Stimulated activated CD4-positive, alpha-beta T cell treated with anti-CD3 and anti-CD28 coated beads, TNF-alpha, amount 100 ng/mL, for 1 hour (primary cell): ENCODE results near the gene TBX4.

Experiments used
- DNase-seq, 3 donors: peaks; one replicate each; pipeline ENCODE4 v3.0.0-alpha.2; 2020; ENCODE audit warnings: low read depth in 3 of 3, low spot score in 1 of 3

Gene TBX4

DNA sequence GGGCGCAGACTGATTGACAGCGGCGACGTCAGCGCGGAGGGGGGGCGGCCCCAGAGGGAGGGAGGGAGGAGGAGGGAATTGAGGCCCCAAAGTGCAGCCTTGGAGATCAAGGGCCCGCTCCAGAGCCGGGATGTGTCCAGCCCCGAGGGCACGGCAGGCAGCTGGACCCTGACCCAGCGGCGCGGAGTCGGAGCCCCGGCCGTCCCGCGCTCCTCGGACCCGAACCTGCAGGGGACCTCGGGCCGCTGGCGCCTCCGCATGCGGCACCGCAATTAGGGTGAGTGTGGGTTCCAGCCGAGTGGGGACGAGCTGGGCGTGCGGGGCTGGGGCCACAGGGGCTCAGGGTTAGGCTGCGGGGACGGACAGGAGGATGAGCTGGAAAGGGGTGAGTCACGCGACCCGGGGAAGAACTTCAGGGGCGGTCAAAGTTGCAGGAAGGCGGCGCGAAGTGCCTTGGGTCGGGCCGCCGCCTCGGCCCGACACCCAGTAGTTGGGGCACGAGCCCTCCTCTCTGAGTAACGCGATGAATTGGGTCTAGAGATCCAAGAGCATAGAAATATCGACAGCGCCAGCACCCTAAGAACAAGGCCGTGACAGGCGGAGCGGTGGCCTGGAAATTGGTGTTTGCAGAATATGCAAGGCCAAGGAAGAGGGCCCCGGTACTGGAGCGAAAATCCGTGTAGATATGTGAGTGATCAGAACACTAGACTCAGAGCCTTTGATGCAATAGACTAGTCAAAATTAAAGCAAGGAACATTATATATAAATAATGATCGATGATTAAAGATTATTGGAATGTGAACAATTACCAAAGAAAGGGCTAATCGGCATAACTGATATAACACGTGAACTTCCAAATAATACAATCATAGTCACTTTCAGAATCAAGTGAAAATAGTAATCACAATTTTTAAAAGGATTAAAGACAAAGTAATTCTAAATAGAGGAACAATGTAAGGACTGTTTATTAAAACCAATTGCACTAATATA is at the start of gene TBX4:
TBX4 (plus strand) TSS at position 122 of the 990 bp plus-strand sequence. CDS start 4,069 bp downstream, outside the sequence.
- DNase-seq: no peak

DNA sequence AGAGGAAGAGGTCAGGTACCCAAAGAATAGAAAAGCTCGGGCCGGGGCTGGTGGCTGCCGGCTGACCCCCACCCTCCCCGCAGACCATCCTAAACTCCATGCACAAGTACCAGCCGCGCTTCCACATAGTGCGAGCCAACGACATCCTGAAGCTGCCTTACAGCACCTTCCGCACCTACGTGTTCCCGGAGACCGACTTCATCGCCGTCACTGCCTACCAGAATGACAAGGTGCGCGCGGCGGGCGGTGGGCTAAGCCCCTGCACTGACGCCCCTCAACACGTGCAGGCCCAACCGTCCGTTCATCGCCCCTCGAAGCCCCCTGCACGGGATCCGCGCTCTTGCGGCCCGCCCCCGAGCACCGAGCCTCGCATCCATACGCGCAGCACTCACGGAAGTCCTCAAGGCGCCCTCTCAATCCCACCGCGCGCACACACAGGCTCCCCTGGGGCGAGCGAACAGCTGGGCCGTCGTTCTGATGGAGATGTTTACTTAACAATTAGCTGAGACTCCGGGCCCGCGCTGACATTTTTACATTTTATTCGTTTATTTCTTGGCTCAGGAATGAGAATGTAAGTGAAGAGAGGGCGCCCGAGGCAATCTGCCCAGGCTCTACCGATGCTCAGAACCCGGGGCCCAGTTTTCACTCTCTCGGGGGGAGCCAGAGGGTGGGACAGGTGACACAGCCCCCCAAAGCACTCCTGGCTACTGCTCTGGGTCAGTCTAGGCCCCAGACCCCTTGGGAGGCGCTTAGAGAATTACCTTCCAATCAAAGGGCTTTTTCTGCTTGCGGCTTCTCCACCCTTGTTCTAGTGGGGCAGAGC is 49.0 kb upstream of the TBX4 start:
- no peak for DNase-seq

DNA sequence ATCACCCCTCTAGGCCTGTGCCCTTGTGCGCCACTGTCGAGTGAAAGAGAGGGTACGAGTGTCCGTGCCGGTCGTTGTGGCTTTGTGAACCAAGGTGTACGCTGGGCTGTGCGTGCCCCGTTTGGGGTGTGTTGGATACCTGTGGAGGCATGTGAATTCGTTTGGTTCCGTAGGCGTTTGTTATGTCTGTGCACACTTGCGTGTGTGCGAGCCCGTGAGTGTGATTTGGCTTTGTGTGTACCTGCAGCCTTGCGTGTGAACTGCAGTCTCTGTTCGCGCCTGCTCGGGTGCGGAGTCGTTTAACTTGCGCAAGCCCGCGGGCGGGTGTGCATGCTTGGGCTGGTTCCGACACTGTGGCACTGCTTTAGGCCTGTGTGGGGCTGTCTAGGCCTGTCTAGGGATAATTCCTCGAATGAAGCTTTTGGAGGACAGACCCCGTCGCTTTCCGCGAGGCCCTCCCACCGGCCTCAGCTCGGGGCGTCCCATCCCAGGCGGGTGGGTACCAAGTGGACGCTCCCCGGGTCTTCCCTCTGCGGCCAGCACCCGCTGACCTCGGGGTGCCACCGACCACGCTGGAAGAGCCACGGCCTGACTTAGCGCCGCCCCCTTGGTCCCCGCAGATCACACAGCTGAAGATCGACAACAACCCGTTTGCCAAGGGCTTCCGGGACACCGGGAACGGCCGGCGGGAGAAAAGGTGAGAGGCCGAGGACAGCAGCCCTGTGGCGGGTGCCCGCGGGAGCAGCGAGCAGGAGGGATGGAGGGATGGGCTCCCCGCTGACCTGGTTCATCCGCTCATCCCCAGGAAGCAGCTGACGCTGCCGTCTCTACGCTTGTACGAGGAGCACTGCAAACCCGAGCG is 48.2 kb upstream of the TBX4 start:
- no peak for DNase-seq

- no peak for DNase-seq
Measured at GRCh38 chr17:61404663-61404912, 47.6 kb upstream of the TBX4 start.

DNA sequence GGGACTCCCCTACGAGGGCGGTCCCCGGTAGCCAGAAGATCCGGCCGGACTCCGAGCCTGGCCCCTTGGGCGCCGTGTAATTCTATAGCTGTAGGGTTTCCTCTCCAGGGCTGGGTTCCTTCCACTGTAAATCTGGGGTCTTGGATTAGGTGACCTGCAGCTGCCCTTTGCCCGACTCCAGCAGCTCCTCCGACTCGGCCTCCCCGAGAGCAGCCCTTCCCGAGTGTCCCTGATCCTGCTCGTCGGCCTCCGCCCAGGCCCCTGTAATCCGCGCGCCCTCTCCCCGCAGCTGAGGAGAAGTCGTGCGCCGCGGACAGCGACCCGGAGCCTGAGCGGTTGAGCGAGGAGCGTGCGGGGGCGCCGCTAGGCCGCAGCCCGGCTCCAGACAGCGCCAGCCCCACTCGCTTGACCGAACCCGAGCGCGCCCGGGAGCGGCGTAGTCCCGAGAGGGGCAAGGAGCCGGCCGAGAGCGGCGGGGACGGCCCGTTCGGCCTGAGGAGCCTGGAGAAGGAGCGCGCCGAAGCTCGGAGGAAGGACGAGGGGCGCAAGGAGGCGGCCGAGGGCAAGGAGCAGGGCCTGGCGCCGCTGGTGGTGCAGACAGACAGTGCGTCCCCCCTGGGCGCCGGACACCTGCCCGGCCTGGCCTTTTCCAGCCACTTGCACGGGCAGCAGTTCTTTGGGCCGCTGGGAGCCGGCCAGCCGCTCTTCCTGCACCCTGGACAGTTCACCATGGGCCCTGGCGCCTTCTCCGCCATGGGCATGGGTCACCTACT is 47.1 kb upstream of the TBX4 start:
- DNase-seq: no peak

- DNase-seq: no peak
Measured at GRCh38 chr17:61405686-61406536, 46.3 kb upstream of the TBX4 start.

GRCh38 chr17:61406537-61406845 is 45.7 kb upstream of the TBX4 start:
- DNase-seq: no peak

- DNase-seq: no peak
Measured at GRCh38 chr17:61406971-61407911, 45.0 kb upstream of the TBX4 start.

- no peak for DNase-seq
Measured at GRCh38 chr17:61408151-61409041, 43.8 kb upstream of the TBX4 start.

GRCh38 chr17:61409301-61410112 is 42.7 kb upstream of the TBX4 start:
- no peak for DNase-seq

DNA sequence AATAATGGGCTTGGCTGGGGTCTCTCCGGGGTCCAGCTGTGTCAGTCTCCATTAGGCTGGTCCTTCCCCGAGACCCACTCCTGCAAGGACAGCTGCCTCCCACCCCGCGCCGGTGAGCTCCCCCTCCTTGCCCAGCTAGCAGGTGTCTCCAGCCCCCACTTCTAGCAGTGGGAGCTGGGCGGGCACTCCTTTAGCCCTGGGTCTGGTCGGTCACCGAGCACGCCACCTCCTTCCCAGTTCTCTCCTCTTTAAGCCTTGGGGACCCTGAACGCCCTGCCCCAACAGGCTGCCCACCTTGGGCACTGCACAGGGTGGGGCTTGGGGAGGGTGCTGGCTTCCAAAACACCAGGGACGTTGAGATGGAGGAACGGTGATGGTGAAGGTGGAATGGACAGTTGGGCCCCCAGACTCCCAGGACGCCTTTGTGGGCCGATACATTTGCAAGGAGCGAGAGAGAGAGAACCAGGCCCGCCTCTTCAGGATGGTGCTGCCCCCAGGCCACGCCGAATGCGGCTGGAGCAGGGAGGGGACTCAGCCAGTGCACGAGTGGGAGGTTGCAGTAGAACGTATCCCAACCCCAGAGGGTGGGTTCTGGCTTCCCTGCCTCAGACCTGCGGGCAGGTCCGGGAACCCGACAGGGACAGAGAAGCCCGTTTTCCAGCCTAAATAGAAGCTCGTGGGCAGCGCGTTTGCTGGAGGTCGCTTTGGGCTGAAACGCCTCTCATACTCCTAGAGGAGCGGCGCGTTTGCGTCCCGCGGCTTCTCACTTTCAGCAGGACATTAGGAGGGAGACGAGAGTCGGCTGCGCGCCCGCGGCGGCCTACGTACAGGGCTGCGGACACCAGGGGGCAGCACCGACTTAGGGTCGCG is 41.8 kb upstream of the TBX4 start:
- peak; percentile 28 to 56 (median 43) for DNase-seq

DNA sequence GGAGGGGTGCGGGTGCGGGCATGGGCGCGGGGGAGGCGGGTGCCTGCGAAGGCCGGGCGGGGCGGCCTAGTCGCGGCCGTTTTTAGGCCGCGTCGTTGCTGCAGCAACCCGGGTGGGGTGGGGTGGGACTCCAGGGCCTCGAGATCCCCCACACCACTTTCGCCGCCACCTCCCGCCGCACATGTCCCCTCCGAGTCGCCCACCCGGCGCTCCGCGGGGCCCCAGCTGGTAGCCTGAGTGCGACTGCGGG is 41.3 kb upstream of the TBX4 start:
- DNase-seq: no peak

DNA sequence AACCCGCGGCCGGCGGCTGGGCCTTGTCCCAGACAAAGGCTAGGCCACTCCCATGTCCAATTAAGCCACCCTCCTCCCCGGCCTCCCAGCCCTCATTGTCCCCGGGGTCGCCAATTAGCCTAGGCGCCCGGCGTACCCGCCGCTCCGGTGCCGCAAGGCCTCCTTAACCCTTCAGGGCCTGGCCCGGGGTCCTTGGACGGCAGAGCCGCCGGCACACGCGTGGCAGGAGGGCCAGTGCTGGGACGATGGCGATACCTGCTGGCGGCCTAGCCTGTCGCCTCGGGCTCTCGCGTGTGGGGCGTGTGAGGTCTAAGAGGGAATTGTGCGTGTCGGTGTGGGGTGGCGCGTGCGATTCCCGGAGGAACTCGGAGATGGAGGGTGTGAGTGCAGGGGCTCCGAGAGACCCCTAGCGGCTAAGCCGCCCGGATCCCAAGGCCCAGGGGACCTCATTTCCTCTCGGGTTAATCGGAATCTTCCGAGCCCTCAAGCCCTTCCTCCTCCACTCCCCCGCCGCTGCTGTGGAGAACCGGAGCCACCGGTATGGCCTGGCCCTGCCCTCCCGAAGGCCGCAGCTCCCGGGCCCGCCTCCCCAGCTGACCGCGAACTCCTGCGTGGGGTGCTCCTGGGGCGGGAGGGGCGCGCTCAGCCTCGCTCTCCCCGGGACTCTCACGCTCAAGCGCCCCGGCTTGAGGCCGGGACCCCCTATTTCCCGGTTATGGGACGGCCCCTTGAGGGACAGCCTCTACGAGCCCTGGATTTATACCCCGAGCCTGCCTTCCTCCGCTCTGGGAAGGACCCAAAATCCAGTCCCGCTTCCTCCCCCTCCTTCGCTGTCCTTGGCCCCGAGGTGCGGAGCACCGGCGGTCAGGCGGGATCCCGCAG is 40.7 kb upstream of the TBX4 start:
- DNase-seq: no peak

DNA sequence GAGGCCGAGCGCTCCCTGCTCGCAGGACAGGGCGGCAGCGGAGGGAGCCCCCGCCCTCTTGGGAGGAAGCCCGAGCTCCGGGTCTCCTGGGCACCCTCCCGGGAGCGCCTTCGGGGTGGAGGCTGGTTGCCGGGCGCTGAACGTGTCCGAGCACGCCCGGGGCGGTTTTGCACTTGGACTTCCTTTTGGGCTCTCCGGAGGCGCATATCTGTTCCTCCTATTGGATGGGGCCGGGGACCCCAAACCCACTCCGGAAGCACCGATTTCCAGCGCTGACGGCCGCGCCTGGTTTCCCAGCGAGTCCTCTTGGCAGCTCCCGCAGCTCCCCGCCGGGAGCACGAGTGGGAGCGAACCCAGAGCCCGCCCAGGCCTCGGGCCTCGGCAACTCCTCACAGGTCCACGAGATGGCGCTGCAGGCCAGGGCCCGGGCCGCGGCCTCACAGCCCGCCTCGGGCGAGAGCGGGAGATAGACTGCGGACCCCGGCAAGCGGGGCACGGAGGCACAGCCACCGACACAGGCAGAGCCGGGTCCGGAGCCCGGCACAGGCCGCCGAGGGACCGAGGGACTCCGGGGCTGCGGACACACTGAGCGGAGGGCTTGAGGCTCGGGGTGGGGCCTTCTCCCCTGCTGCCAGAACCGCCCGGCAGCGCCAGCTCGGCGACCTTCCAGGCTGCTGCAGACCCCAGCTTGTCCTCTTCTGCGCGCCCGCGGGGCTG is 39.9 kb upstream of the TBX4 start:
- DNase-seq: peak; percentile 34 to 78 (median 59)
